Activated CD4-positive, alpha-beta T cell treated with anti-CD3 and anti-CD28 coated beads, Interleukin-2, amount 10 ng/mL, durations not matched to agents 24 days and 14 days (primary cell): ENCODE results near the gene VWC2. TPM values are rescaled to one million over a fixed set of nuclear protein-coding genes. Genes with fewer than 3 reads are reported as not detected.
"Not testable (repeated sequence)": the region's sequence is repeated elsewhere in the genome, so short reads cannot be mapped to it uniquely, and the experiment has no call there.

Experiments used
- DNase-seq: peaks from one replicate; pipeline ENCODE4 v3.0.0; 2022
- H3K27ac Mint-ChIP-seq: one replicate; pipeline ENCODE4 v1.8.0; 2022; ENCODE audit warnings: mild to moderate bottlenecking, mixed read lengths
- H3K27me3 Mint-ChIP-seq: one replicate; pipeline ENCODE4 v1.8.0; 2022; ENCODE audit warnings: mixed read lengths
- H3K36me3 Mint-ChIP-seq: one replicate; pipeline ENCODE4 v1.8.0; 2022; ENCODE audit warnings: low read depth, mild to moderate bottlenecking, mixed read lengths
- H3K4me1 Mint-ChIP-seq: one replicate; pipeline ENCODE4 v1.8.0; 2021; ENCODE audit warnings: mixed read lengths
- H3K4me3 Mint-ChIP-seq: one replicate; pipeline ENCODE4 v1.8.0; 2022; ENCODE audit warnings: mild to moderate bottlenecking, moderate library complexity, mixed read lengths
- H3K9me3 Mint-ChIP-seq: one replicate; pipeline ENCODE4 v1.8.0; 2021; ENCODE audit warnings: mixed read lengths
- intact Hi-C: fragments of 100-400 bp; cut with micrococcal nuclease; formaldehyde crosslinking; loops from one replicate; pipeline ENCODE4 v1.15.1; 2023
- total RNA-seq: library from RNA; stranded (reverse); gene quantifications from 2 replicates; pipeline ENCODE4 v1.2.3, GENCODE V29; 2022

VWC2 gene
- total RNA-seq, 1 donor from 2014 or later: not detected

DNA sequence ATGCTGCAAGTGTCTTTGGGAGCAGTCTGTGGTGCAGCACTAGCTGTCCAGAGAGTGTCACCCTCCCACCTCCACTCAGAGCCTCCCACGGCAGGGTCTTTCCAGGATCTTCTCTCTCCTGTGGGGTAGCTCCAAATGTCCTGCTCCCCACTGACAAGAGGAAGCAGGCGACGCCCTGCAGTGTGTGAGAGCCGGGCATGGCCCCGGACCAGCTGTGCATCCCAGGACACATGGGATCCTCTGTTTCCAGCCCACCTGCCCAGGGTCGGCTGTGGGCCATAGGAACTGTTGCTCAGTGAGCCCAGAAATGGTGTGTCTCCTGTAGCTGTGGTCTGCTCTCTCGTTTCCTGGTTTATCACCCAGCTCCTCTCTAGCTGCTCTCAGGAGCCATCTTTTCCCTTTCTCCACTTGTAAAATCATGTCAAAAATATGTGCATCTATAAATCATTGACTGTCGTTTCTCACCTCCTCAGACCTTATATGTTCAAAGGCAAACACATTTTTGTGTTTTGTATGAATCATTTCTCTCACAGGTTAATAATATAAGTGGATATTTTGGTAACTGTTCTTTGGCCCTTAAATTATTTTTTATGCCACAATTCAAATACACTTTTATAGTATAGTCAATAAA, 74.9 kb downstream of the VWC2 start:
- Mint-ChIP-seq H3K27me3 (peaks cover 3% of the 10 kb centered on the region), H3K27ac (no peak overlapping the region), H3K36me3 (no peaks in the 10 kb centered on the region), H3K4me1 (no peaks in the 10 kb centered on the region), H3K4me3 (no peak overlapping the region), H3K9me3 (no peaks in the 10 kb centered on the region)
- intact Hi-C loops: no loop called here
- peak; percentile 29 for DNase-seq

DNA sequence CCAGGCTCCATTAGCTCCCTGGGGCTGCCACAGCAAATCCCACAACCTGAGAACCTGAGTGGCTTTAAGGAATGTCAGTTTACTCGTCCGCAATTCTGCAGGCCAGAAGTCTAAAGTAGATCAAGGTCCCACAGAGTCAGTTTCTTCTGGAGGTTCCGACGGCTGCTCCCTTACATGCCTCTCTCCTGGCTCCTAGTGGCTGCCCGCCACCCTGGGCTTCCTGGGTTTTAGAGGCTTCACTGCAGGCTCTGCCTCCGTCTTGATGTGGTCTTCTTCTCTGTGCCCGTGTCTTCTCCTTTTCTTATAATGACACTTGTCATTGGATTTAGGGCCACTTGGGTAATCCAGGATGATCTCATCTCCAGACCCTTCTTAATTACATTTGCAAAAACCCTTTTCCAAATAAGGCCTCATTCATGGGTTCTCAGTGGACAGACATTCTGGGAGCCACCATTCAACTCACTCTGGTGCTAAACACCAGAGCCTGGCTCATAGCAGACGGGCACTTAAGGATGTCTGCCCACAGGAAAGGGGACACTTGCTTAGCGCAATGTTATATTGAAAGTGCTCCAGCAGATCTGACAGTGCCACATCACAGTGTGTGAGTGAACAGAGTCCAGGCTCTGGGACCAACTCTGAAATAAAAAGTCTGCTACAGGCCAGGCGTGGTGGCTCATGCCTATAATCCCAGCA, 77.6 kb downstream of the VWC2 start:
- H3K27ac Mint-ChIP-seq: no peak overlapping the region
- intact Hi-C loops: no loop called here
- no peaks in the 10 kb centered on the region for H3K36me3 Mint-ChIP-seq
- no peaks in the 10 kb centered on the region for H3K4me1 Mint-ChIP-seq
- no peak for DNase-seq
- H3K9me3 Mint-ChIP-seq: no peaks in the 10 kb centered on the region
- peaks cover 3% of the 10 kb centered on the region for H3K27me3 Mint-ChIP-seq
- H3K4me3 Mint-ChIP-seq: no peak overlapping the region

DNA sequence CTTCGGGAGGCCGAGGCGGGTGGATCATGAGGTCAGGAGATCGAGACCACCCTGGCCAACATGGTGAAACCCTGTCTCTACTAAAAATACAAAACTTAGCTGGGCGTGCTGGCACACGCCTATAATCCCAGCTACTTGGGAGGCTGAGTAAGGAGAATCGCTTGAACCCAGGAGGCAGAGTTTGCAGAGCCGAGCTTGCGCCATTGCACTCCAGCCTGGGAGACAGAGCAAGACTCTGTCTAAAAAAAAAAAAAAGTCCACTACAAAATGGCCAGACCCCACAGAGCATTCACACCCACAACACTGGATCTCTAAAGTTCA, 78.1 kb downstream of the VWC2 start:
- H3K27me3 Mint-ChIP-seq, H3K4me3 Mint-ChIP-seq, intact Hi-C loops, H3K36me3 Mint-ChIP-seq, H3K9me3 Mint-ChIP-seq, H3K27ac Mint-ChIP-seq, H3K4me1 Mint-ChIP-seq, DNase-seq: not testable (repeated sequence)

DNA sequence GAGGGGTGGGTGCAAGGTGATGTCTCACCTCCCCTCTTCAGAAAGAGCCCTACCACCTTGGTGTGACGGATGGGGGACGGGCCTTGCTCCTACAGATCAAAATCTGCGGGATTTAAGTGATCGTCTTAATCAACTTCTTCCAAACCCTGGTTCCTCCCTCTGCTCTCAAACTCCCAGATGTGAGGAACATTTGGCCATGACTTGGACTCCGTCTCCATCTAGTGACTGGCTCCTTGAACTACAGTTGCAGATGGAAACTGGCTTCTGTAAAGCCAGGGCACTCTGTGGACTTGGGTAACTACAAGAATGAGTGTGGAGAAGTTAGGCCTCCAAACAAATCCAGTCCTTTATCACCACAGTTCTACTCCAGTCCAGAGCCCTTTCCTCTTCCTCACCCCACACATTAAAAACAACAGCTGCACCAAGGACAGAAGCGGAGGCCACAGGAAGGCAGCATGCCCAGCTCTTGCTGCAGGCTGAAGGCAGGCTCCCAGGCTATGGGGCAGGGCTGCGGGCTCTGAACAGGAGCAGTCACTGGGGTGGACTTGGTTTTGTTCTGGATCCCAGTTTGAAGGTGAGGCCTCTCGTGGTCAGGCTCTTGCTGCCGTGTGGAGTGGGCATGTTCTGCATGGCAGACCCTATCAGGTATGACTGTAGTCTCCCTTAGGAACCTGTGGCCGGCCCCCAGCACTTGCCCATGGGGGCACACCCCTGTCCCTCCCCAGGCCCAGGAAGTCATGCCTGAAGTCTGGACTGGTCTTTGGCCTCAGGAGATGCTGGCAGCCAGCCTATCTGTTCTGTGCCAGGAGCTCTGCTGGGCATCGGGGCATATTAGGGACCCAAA, 79.4 kb downstream of the VWC2 start:
- H3K27me3 Mint-ChIP-seq: peaks cover 2% of the 10 kb centered on the region

DNA sequence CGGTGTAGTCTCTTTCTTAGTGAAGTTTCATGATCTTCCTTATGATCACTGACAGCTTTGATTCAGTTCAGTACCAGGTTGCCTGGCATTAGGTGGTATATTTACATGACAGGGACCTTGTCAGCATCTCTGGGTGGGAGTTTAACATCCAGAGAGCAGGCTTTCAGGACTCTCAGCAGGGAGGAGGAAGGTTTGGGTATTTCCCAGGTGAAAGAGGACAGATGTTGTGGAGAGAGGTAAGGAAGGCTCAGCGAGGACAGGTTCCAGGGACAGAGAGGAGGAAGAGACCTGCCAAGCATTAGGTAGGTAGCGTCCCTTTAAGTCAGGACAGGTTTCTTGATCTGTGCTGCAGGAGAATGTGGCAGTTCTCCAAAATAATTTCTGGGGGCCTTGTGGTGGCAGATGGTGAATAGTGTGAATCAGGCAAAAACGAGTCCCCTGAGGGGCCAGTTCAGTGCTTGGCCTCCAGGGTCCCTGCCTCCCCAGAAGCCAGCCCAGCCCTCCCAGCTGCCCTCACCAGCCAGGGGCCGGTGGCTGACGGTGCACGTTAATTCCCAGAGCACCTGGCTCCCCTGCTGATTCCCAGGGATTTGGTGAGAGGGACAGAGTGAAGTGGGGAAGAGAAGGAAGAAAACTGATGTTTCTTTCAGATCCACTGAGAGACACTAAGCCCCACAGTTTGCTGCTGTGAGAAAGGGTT, 82.0 kb downstream of the VWC2 start:
- no peak for DNase-seq
- Mint-ChIP-seq H3K4me3 (no peak overlapping the region), H3K4me1 (no peaks in the 10 kb centered on the region), H3K27ac (no peak overlapping the region), H3K27me3 (no peaks in the 10 kb centered on the region), H3K9me3 (no peaks in the 10 kb centered on the region), H3K36me3 (no peaks in the 10 kb centered on the region)
- intact Hi-C loops: no loop called here

More for the DNA sequence above, 79.4 kb downstream of the VWC2 start:
- intact Hi-C loops: no loop called here
- no peaks in the 10 kb centered on the region for H3K36me3 Mint-ChIP-seq
- H3K9me3 Mint-ChIP-seq: no peaks in the 10 kb centered on the region
- peak; percentile 71 for DNase-seq
- H3K4me3 Mint-ChIP-seq: no peak overlapping the region
- H3K27ac Mint-ChIP-seq: no peak overlapping the region
- no peaks in the 10 kb centered on the region for H3K4me1 Mint-ChIP-seq

DNA sequence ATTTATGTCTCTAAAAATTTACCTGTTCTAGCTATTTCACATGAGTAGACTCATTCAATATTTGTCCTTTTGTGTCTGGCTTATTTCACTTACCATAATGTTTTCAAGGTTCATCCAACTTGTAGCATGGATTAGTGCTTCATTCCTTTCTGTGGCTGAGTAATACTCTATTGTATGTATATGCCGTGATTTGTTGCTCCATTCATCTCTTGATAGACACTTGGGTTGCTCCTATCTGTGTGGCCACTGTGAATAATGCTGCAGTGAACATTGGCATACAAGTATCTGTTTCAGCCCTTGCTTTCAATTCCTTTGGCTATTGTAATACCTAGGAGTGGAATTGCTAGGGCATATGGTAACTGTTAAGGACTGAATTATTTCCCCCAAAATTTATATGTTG, 86.9 kb downstream of the VWC2 start:
- H3K27ac Mint-ChIP-seq: no peak overlapping the region
- no peak overlapping the region for H3K4me3 Mint-ChIP-seq
- H3K36me3 Mint-ChIP-seq: no peaks in the 10 kb centered on the region
- H3K4me1 Mint-ChIP-seq: no peaks in the 10 kb centered on the region
- H3K9me3 Mint-ChIP-seq: no peaks in the 10 kb centered on the region
- intact Hi-C loops: no loop called here
- DNase-seq: no peak
- no peaks in the 10 kb centered on the region for H3K27me3 Mint-ChIP-seq

DNA sequence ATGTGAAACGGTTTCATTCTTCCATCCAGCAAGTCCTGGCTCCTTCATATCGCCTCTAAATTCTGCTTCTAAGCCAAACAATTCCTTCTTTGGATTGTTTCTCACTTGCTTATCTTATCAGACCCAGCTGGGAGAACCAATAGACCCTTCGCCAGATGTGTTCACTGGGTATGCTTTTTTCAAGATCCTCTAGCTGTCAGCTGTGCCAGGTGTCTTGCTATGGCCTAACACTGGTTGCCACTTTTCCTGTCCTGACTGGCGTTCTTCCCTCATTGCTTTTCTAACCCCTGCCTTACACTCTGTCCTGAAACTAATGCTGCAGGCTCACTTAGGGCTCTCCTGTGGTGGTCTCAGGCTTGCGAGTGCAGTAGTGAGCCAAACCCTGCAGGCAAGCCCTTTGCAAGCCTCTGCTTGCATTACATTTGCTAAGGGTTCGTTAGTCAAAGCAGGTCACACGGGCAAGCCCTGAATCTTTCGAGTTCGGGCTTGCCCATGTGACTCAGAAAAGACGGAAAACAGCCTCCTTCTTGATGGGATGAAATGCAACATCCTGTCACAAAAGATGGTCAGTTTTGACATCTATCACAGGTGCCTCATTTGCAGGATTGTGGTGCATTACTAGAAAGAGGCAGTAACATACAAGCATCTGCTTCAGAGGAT, 92.8 kb downstream of the VWC2 start:
- Mint-ChIP-seq H3K27me3 (no peaks in the 10 kb centered on the region), H3K27ac (no peak overlapping the region), H3K4me3 (no peak overlapping the region), H3K4me1 (no peaks in the 10 kb centered on the region), H3K36me3 (no peaks in the 10 kb centered on the region), H3K9me3 (no peaks in the 10 kb centered on the region)
- DNase-seq: no peak
- intact Hi-C loops: no loop called here

DNA sequence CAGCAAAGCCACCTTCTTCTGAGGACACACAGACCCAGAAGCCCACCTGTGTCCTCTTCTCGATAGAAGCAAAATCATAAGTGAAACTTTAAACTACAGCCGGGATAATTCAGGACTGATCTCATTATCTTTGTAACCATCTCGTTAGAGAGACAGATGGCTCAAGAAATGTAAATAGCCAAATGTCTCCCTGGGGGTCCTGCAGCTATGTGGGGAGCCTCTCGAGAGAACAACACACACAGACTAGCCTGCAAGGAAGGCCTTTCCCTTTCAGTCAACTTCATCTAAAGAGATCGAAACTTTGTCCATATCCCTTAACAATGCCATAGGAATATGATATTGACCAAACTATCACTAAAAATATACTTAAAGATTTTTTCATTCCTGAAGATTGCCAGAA, 93.5 kb downstream of the VWC2 start:
- Mint-ChIP-seq H3K36me3 (no peaks in the 10 kb centered on the region), H3K27me3 (no peaks in the 10 kb centered on the region), H3K9me3 (no peaks in the 10 kb centered on the region), H3K27ac (no peak overlapping the region), H3K4me3 (no peak overlapping the region), H3K4me1 (no peaks in the 10 kb centered on the region)
- intact Hi-C loops: no loop called here
- no peak for DNase-seq

DNA sequence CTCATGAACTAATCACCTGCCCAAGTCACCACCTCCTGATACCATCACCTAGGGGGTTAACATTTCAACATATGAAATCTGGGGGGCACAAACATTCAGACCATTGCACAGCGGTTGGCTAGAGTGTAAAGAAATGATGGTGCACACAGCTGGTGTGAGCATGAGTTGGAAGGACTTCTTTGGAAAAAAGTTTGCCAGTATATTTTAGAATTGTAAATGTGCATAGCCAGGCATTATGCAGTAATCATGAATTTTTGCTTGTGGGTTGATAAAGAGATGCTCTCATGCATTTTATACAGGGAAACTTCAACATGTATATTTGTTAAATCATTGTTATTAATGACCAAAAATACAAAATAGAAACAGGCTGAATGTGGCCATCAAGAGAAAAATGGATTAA, 100.0 kb downstream of the VWC2 start:
- Mint-ChIP-seq H3K27me3 (no peaks in the 10 kb centered on the region), H3K36me3 (no peaks in the 10 kb centered on the region), H3K4me1 (no peaks in the 10 kb centered on the region), H3K27ac (no peak overlapping the region), H3K4me3 (no peak overlapping the region), H3K9me3 (no peaks in the 10 kb centered on the region)
- DNase-seq: no peak
- intact Hi-C loops: no loop called here

DNA sequence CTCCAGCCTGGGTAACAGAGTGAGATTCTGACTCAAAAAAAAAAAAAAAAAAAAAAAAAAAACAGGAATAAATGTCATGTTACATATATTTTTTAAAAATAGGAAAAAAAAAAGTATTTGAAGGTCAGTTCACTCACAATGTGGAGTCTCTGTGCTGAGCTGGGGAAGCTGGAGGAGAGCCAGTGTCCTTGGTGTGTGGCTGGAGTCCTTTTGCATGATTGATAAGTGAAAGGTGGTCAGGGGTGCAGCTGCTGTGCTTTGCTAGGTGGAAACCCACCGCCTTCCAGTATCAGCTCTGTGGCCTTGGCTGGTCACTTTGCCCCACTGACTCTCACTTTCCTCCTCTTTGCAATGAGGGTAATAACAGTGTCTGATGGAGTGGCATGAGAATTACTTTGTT, 101.9 kb downstream of the VWC2 start:
- no peaks in the 10 kb centered on the region for H3K9me3 Mint-ChIP-seq
- no peak for DNase-seq
- intact Hi-C loops: no loop called here
- H3K27ac Mint-ChIP-seq: no peak overlapping the region
- H3K4me3 Mint-ChIP-seq: no peak overlapping the region
- no peaks in the 10 kb centered on the region for H3K4me1 Mint-ChIP-seq
- no peaks in the 10 kb centered on the region for H3K36me3 Mint-ChIP-seq
- no peaks in the 10 kb centered on the region for H3K27me3 Mint-ChIP-seq

DNA sequence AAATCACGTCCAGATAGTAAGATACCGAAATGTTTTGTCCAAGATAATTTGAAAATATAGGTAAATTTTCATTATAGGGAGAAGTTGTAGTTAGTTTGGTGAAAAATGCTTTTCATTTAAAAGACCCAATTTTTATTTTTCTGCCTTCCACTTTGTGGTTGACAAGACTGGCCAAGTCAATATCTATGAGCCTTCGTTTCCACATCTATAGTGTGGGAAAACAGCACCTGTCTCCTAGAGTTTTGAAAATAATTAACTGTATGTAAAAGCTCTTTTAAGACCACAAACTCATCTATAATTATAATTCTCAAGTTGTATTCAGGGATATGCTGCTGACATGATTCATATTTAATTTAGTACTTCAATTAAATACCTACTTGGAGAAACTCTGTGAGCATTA, 102.8 kb downstream of the VWC2 start:
- H3K27me3 Mint-ChIP-seq: no peaks in the 10 kb centered on the region
- H3K9me3 Mint-ChIP-seq: no peaks in the 10 kb centered on the region
- intact Hi-C loops: no loop called here
- no peaks in the 10 kb centered on the region for H3K4me1 Mint-ChIP-seq
- no peak overlapping the region for H3K4me3 Mint-ChIP-seq
- no peaks in the 10 kb centered on the region for H3K36me3 Mint-ChIP-seq
- H3K27ac Mint-ChIP-seq: no peak overlapping the region
- no peak for DNase-seq

DNA sequence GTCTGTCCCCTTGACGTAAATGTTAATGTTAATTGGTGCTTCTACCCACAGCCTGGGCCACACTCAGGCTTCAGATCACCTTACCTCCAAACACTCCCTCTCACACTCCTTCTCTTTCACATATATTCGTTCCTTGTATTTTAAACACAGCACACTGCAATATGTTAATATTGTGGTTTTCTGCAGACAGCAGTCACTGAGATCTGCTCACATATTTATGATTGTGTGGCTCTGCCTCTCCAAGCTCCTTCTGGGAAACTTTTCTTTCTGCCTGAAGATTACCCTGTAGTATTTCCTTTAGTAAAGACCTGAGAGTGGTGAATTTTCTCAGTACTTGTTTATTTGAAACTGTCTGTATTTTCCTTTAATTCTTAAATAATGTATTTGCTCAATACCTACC, 104.7 kb downstream of the VWC2 start:
- Mint-ChIP-seq H3K27ac (no peak overlapping the region), H3K36me3 (no peaks in the 10 kb centered on the region), H3K9me3 (no peaks in the 10 kb centered on the region), H3K4me1 (no peaks in the 10 kb centered on the region), H3K27me3 (peaks cover 3% of the 10 kb centered on the region), H3K4me3 (no peak overlapping the region)
- intact Hi-C loops: no loop called here
- DNase-seq: no peak

DNA sequence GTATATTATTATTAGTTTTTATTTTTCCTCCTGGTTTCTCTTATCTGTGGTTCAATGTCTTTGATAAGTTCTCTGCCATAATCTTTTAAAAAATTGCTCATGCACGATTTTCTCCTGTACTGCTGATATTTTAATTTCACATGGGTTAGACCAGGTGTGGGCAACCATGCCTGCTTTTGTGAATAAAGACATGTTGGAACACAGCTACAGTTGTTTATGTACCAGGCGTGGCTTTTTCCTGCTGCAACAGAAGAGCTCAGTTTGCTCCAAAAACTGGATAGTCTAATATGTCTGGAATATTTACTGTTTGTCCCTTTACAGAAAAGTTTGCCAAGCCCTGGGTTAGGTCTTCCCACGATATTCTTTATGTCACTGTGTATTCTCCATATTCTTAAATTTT, 105.2 kb downstream of the VWC2 start:
- intact Hi-C loops: no loop called here
- H3K4me3 Mint-ChIP-seq: no peak overlapping the region
- H3K9me3 Mint-ChIP-seq: no peaks in the 10 kb centered on the region

More for the DNA sequence above, 105.2 kb downstream of the VWC2 start:
- no peak for DNase-seq
- Mint-ChIP-seq H3K27me3 (peaks cover 3% of the 10 kb centered on the region), H3K27ac (no peak overlapping the region), H3K36me3 (no peaks in the 10 kb centered on the region), H3K4me1 (no peaks in the 10 kb centered on the region)
